Heart left ventricle (tissue), 16 donors: ENCODE measurements around the gene IGF1R. TPM values are rescaled to one million over a fixed set of nuclear protein-coding genes. Genes with fewer than 3 reads are reported as not detected.

Source experiments
- ATAC-seq, 4 donors: fragments of 200-7000 bp; cut with Tn5 transposase; one replicate each; pipeline ENCODE4 v1.9.1; 2020 to 2022; ENCODE audit warnings: moderate library complexity in 4 of 4, mild to moderate bottlenecking in 3 of 4, moderate number of reproducible peaks in 1 of 4
- DNase-seq, 5 donors: peaks; one replicate each; pipeline ENCODE4 v3.0.0-alpha.2; 2020
- H3K27ac ChIP-seq, 12 donors: fragments of 200-600 bp; sonication (generic) in 4 of 12; one replicate each; pipeline versions ENCODE4 v1.5.0 to v1.8.0; 2016 to 2022; ENCODE audit warnings: mild to moderate bottlenecking in 2 of 12
- H3K27me3 ChIP-seq, 9 donors: fragments of 200-600 bp; sonication (generic) in 2 of 9; one replicate each; pipeline versions ENCODE4 v1.5.1 to v1.8.0; 2016 to 2022; ENCODE audit warnings: mild to moderate bottlenecking in 3 of 9
- H3K36me3 ChIP-seq, 9 donors: fragments of 200-600 bp; sonication (generic) in 2 of 9; one replicate each; pipeline versions ENCODE4 v1.5.0 to v1.8.0; 2018 to 2022; ENCODE audit warnings: mild to moderate bottlenecking in 2 of 9
- H3K4me1 ChIP-seq, 12 donors: fragments of 200-600 bp; sonication (generic) in 4 of 12; one replicate each; pipeline versions ENCODE4 v1.5.0 to v1.8.0; 2016 to 2022; ENCODE audit warnings: mild to moderate bottlenecking in 3 of 12
- H3K4me3 ChIP-seq, 12 donors: fragments of 200-600 bp; sonication (generic) in 4 of 12; one replicate each; pipeline versions ENCODE4 v1.5.0 to v1.8.0; 2017 to 2022; ENCODE audit warnings: mild to moderate bottlenecking in 9 of 12, moderate library complexity in 4 of 12
- H3K9me3 ChIP-seq, 12 donors: fragments of 200-600 bp; sonication (generic) in 4 of 12; one replicate each; pipeline versions ENCODE4 v1.5.0 to v1.8.0; 2016 to 2022; ENCODE audit warnings: mild to moderate bottlenecking in 1 of 12
- CTCF ChIP-seq, 12 donors: fragments of 200-600 bp; sonication (generic) in 4 of 12; IDR thresholded peaks; one replicate each; pipeline versions ENCODE4 v1.5.0 to v1.8.0; 2018 to 2022; ENCODE audit warnings: antibody characterized with exemption in 12 of 12, mild to moderate bottlenecking in 5 of 12
- POLR2A ChIP-seq, 2 donors: fragments of 450-650 bp; IDR thresholded peaks; one replicate each; pipeline ENCODE4 v1.6.1; 2017; ENCODE audit warnings: antibody characterized with exemption in 2 of 2, mild to moderate bottlenecking in 2 of 2, moderate library complexity in 2 of 2
- WGBS, 4 donors: extraction: QIAGEN DNeasy Blood & Tissue Kit in 2 of 4; methylation state at CpG; one replicate each; pipeline versions ENCODE4 v1.1.5 to v1.1.7; 2013 to 2018; 5-methylcytosine and 5-hydroxymethylcytosine counted together
- intact Hi-C, 10 donors: fragments of 100-400 bp; cut with DNase I; formaldehyde crosslinking; loops; one replicate each; pipeline versions ENCODE4 v1.11.1 to v1.14.2; 2022
- polyA plus RNA-seq, 2 donors: library from polyadenylated mRNA; stranded (reverse); fragments of 200-250 nt; gene quantifications; one replicate each; pipeline ENCODE4 v1.2.3, GENCODE V29; 2013
- total RNA-seq, 9 donors: library from RNA; depleted of rRNA in 2 of 9; stranded (reverse); fragments of >200 nt in 2 of 9; fragmentation: NEBNext Ultra II Directional in 3 of 9; extraction: Animal tissue kit (Norgen Biotek cat#: 25700) in 3 of 9; gene quantifications; one replicate each; pipeline versions ENCODE4 v1.1.0 to v1.2.4, GENCODE V29; 2016 to 2023
- donor health status: ischemic (EF 13 %, LVEDD 7.1; RV severe dilation, severe dysfunction).
- donor health status: healthy with polysubstance abuse.
- donor health status: DM: no; HTN: yes; CAD: no.
- donor health status: DM: no; HTN: no; CAD: no.
- donor health status: ischemic (EF 25% LVEDD 6.9; RV normal size, moderate dysfunction).
- donor health status: ischemic (EF 25% LVEDD 5.7; RV mildly dilated, moderate dysfunction).
- donor health status: healthy.
- donor health status: DM: yes; HTN: yes; CAD: no.
- donor health status: ischemic (EF 35%, LVEDD 5.7; RV mildly dilated, moderate dysfunction).
- donor health status: nonischemic (EF 11% LVEDD 7.7; RV severe dilation, severe dysfunction).
- donor health status: DM: yes; HTN: yes; CAD: no.
- donor health status: PGD.
- donor health status: ischemic (EF 29% LVEDD 5.4; RV normal size, mild dysfunction).
- donor health status: nonischemic (EF 23%, LVEDD 6.1; RV moderate dilation, normal function).

IGF1R gene
- total and polyA plus RNA-seq, 11 donors: 7.4 to 93.1 (median 40.5) TPM

DNA sequence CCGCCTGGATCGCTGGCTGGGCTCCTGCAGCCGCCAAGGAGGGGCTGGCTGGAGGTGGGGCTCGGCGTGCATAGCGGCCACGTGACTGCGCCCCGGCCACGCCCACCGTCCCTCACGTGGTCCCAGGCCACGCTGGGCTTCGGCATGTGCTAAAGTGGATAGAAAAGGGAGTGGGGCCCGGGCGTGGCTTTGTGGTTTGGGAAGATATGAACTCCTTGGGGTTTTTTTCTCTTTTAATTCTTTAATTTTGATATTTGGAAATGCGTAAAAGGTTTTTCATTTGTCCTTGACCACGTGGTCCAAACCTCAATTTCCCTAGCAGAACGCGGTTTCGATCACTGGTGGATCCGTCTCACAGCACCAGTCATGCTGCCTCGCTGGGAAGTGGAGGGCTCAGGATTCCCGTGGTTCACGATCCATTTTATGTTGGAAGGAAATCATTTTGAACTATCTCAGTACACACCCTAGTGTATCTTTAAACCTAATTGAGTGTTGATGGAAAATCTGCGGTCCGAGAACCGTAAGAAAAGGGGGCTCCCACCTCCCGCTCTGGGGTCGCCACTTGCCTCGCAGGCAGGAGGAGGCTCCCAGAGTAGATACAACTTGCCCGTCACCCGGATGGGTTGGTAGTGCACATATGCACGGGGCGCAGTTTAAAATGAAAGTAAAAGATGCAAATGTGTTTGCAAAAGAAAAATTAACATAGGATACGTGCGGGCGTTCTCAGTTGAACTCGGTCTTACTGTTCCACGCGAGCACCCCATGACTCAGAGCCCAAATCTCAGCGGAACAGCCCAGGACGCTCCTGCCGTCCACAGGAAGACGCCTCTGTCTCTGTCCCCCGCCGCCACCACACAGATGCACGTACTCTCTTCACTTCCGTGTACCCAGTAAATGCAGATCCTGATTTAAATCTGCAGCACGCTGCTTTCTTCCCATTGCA lies 217.3 kb downstream of the IGF1R start:
- H3K4me1 ChIP-seq: peaks cover 0 to 67% (median 32%) of the 10 kb centered on the region in 12 donors
- DNase-seq (peak; percentile 79 to 90 (median 84)), ATAC-seq (peak; percentile 79 to 93 (median 92))
- WGBS, 4 donors: 32 to 45% (median 38%) methylated on average over 50 of the region's 50 CpGs
- H3K27me3 ChIP-seq: no peaks in the 10 kb centered on the region
- intact Hi-C loops: loop anchor here in 1 of 10 donors (10.0 kb wide), 1 partner anchor 179 kb away; no protein-coding TSS in a partner anchor
- H3K27ac ChIP-seq: peak overlapping the region in 11 of 12 donors; percentile 40 to 88 (median 62)
- H3K36me3 ChIP-seq: no peaks in the 10 kb centered on the region
- TF ChIP-seq POLR2A (IDR thresholded peaks at IDR 0.05): no peak
- TF ChIP-seq CTCF (IDR thresholded peaks at IDR 0.05): no peak
- H3K4me3 ChIP-seq: peak overlapping the region; percentile 21 to 79 (median 57)
- no peaks in the 10 kb centered on the region for H3K9me3 ChIP-seq

DNA sequence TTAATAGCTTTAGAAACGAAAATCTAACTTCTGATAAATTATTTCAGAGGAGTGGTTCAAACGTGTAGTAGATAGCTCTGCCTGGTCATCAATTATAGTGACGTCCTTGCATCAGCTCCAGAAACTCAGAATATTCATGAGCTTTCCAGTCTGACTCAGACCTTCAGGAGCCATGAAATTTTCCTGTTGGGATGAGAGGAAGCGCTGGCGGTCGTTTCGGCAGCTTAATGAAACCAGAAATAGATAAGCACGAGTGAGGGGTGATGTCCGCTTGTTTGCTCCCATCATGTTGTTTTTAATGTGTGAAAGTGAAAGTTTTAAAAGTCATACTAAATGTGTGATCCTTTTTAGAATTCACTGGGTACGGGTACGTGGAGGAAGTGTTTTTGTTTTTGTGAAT lies 218.2 kb downstream of the IGF1R start:
- H3K9me3 ChIP-seq: no peaks in the 10 kb centered on the region
- 25 to 32% (median 26%) methylated on average over 11 of the region's 11 CpGs for WGBS, 4 donors
- intact Hi-C loops: loop anchor here in 1 of 10 donors (10.0 kb wide), 1 partner anchor 178 kb away; no protein-coding TSS in a partner anchor
- no peak for DNase-seq
- peak overlapping the region in 11 of 12 donors; percentile 40 to 88 (median 62) for H3K27ac ChIP-seq
- no peaks in the 10 kb centered on the region for H3K36me3 ChIP-seq
- H3K4me1 ChIP-seq: peaks cover 0 to 71% (median 28%) of the 10 kb centered on the region in 12 donors
- no peaks in the 10 kb centered on the region for H3K27me3 ChIP-seq
- TF ChIP-seq POLR2A (IDR thresholded peaks at IDR 0.05): no peak
- no peak for TF ChIP-seq CTCF (IDR thresholded peaks at IDR 0.05)
- ATAC-seq: peak in 1 of 4 donors; percentile 39
- H3K4me3 ChIP-seq: peak overlapping the region in 11 of 12 donors; percentile 21 to 79 (median 59)

- Histone ChIP-seq H3K4me3 (no peak overlapping the region), H3K27ac (peak overlapping the region in 1 of 12 donors; percentile 24), H3K27me3 (no peaks in the 10 kb centered on the region), H3K4me1 (peaks cover 0 to 83% (median 34%) of the 10 kb centered on the region in 12 donors), H3K36me3 (no peaks in the 10 kb centered on the region), H3K9me3 (no peaks in the 10 kb centered on the region)
- TF ChIP-seq CTCF (IDR thresholded peaks at IDR 0.05): no peak
- no peak for TF ChIP-seq POLR2A (IDR thresholded peaks at IDR 0.05)
- 56 to 81% (median 62%) methylated on average over 6 of the region's 6 CpGs for whole genome bisulfite sequencing, 4 donors
- no peak for DNase-seq
- intact Hi-C loops: loop anchor here in 1 of 10 donors (10.0 kb wide), 1 partner anchor 176 kb away; no protein-coding TSS in a partner anchor
- ATAC-seq: peak in 1 of 4 donors; percentile 16
Measured at GRCh38 chr15:98868564-98868963, 220.2 kb downstream of the IGF1R start.

DNA sequence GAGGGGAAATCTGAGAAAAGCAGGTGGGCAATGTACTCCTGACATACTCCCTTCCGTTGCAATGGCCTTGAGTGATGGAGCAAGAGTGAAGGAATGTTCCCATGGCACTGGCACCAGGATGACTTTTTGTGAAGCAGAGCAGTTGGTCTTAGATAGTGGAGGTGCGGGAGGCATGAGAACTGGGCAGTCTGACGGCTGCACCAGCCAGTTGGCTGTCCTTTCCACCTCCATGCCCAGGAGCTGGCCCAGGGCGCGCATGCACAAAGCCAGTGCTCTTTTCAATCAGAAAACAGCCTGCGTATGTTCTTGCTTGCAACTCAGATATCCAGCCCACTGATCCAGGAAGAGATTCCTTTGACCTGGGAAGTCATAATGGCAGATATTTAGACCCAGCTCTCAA lies 222.4 kb downstream of the IGF1R start:
- no peak for TF ChIP-seq POLR2A (IDR thresholded peaks at IDR 0.05)
- no peak for TF ChIP-seq CTCF (IDR thresholded peaks at IDR 0.05)
- ATAC-seq: peak; percentile 89 to 94 (median 92)
- H3K9me3 ChIP-seq: no peaks in the 10 kb centered on the region
- peak overlapping the region in 6 of 12 donors; percentile 1 to 35 (median 8) for H3K4me3 ChIP-seq
- no peaks in the 10 kb centered on the region for H3K27me3 ChIP-seq
- peak overlapping the region; percentile 33 to 83 (median 62) for H3K27ac ChIP-seq
- intact Hi-C loops: loop anchor here in 1 of 10 donors (10.0 kb wide), 1 partner anchor 64 kb away; no protein-coding TSS in a partner anchor
- H3K36me3 ChIP-seq: no peaks in the 10 kb centered on the region
- H3K4me1 ChIP-seq: peaks cover 0 to 81% (median 48%) of the 10 kb centered on the region in 12 donors
- 49 to 69% (median 61%) methylated on average over 5 to 6 of the region's 6 CpGs for WGBS, 4 donors
- DNase-seq: peak in 4 of 5 donors; percentile 65 to 86 (median 78)
